ENCODE measurements around the gene ZNF75A.
A peak's percentile ranks its signal among the peaks of the same experiment; 100 is the strongest.
"Not testable (repeated sequence)": the region's sequence is repeated elsewhere in the genome, so short reads cannot be mapped to it uniquely, and the experiment has no call there.

Gene ZNF75A

GRCh38 chr16:3305109-3306068 lies at the start of gene ZNF75A, which contains the start of gene TIGD7:
TSS of gene ZNF75A (plus strand) at chr16:3305497. CDS start at chr16:3308429, 2,932 bp downstream.
TSS of gene TIGD7 (minus strand) at chr16:3305430. CDS start at chr16:3300614, 4,816 bp downstream.
- peaks cover 15% of the 10 kb centered on the region for H3K9me3 Mint-ChIP-seq (ENCODE audit: low read depth)
- H3K27me3 Mint-ChIP-seq: no peaks in the 10 kb centered on the region
- peak within 1 kb of the TSS; percentile 61 for H3K27ac Mint-ChIP-seq
- H3K36me3 Mint-ChIP-seq: peaks cover 39% of the 10 kb centered on the region
- H3K4me3 Mint-ChIP-seq: peak within 1 kb of the TSS; percentile 86
- H3K4me1 Mint-ChIP-seq (ENCODE audit: low read depth): peaks cover 13% of the 10 kb centered on the region

GRCh38 chr16:3256146-3256865 lies 49.0 kb upstream of the ZNF75A start, which contains the start of gene MEFV:
TSS of gene MEFV (minus strand) at chr16:3256633. CDS start at chr16:3256587, 46 bp downstream.
- Mint-ChIP-seq H3K27me3 (peaks cover 2% of the 10 kb centered on the region), H3K4me1 (ENCODE audit: low read depth) (no peaks in the 10 kb centered on the region), H3K4me3 (no peak within 1 kb of the TSS), H3K27ac (no peak within 1 kb of the TSS), H3K36me3 (no peaks in the 10 kb centered on the region), H3K9me3 (ENCODE audit: low read depth) (no peaks in the 10 kb centered on the region)

- no peaks in the 10 kb centered on the region for H3K36me3 Mint-ChIP-seq
- H3K27me3 Mint-ChIP-seq: peaks cover 2% of the 10 kb centered on the region
- no peaks in the 10 kb centered on the region for H3K9me3 Mint-ChIP-seq (ENCODE audit: low read depth)
- H3K27ac Mint-ChIP-seq: no peak overlapping the region
- peaks cover 2% of the 10 kb centered on the region for H3K4me1 Mint-ChIP-seq (ENCODE audit: low read depth)
- no peak overlapping the region for H3K4me3 Mint-ChIP-seq
These were observed 48.3 kb upstream of the ZNF75A start for GRCh38 chr16:3256866-3257465.

GRCh38 chr16:3259836-3260235 lies 45.5 kb upstream of the ZNF75A start:
- H3K4me1 Mint-ChIP-seq (ENCODE audit: low read depth): peaks cover 21% of the 10 kb centered on the region
- H3K27ac Mint-ChIP-seq: no peak overlapping the region
- no peaks in the 10 kb centered on the region for H3K27me3 Mint-ChIP-seq
- no peaks in the 10 kb centered on the region for H3K9me3 Mint-ChIP-seq (ENCODE audit: low read depth)
- no peaks in the 10 kb centered on the region for H3K36me3 Mint-ChIP-seq
- H3K4me3 Mint-ChIP-seq: no peak overlapping the region

GRCh38 chr16:3262517-3262916 lies 42.8 kb upstream of the ZNF75A start:
- peaks cover 37% of the 10 kb centered on the region for H3K4me1 Mint-ChIP-seq (ENCODE audit: low read depth)
- peak overlapping the region; percentile 60 for H3K4me3 Mint-ChIP-seq
- H3K27ac Mint-ChIP-seq: peak overlapping the region; percentile 92
- H3K36me3 Mint-ChIP-seq: no peaks in the 10 kb centered on the region
- H3K9me3 Mint-ChIP-seq (ENCODE audit: low read depth): no peaks in the 10 kb centered on the region
- no peaks in the 10 kb centered on the region for H3K27me3 Mint-ChIP-seq

- peaks cover 3% of the 10 kb centered on the region for H3K36me3 Mint-ChIP-seq
These were observed 40.9 kb upstream of the ZNF75A start for GRCh38 chr16:3264137-3265036.

GRCh38 chr16:3266873-3267537 lies 38.3 kb upstream of the ZNF75A start:
- peak overlapping the region; percentile 8 for H3K4me3 Mint-ChIP-seq
- peaks cover 3% of the 10 kb centered on the region for H3K36me3 Mint-ChIP-seq
- H3K9me3 Mint-ChIP-seq (ENCODE audit: low read depth): no peaks in the 10 kb centered on the region
- H3K4me1 Mint-ChIP-seq (ENCODE audit: low read depth): peaks cover 38% of the 10 kb centered on the region
- peak overlapping the region; percentile 5 for H3K27ac Mint-ChIP-seq
- no peaks in the 10 kb centered on the region for H3K27me3 Mint-ChIP-seq

More at GRCh38 chr16:3264137-3265036, 40.9 kb upstream of the ZNF75A start:
- H3K4me3 Mint-ChIP-seq: peak overlapping the region; percentile 86
- peak overlapping the region; percentile 92 for H3K27ac Mint-ChIP-seq
- no peaks in the 10 kb centered on the region for H3K27me3 Mint-ChIP-seq
- peaks cover 41% of the 10 kb centered on the region for H3K4me1 Mint-ChIP-seq (ENCODE audit: low read depth)
- H3K9me3 Mint-ChIP-seq (ENCODE audit: low read depth): no peaks in the 10 kb centered on the region

- Mint-ChIP-seq H3K27me3 (no peaks in the 10 kb centered on the region), H3K4me1 (ENCODE audit: low read depth) (peaks cover 28% of the 10 kb centered on the region), H3K36me3 (peaks cover 3% of the 10 kb centered on the region), H3K4me3 (no peak overlapping the region), H3K9me3 (ENCODE audit: low read depth) (no peaks in the 10 kb centered on the region), H3K27ac (peak overlapping the region; percentile 5)
These were observed 37.0 kb upstream of the ZNF75A start for GRCh38 chr16:3268294-3268693.

- not testable (repeated sequence) for H3K36me3 Mint-ChIP-seq; H3K4me3 Mint-ChIP-seq; H3K27ac Mint-ChIP-seq; H3K27me3 Mint-ChIP-seq; H3K9me3 Mint-ChIP-seq (ENCODE audit: low read depth)
- H3K4me1 Mint-ChIP-seq (ENCODE audit: low read depth): peaks cover 14% of the 10 kb centered on the region
These were observed 34.6 kb upstream of the ZNF75A start for GRCh38 chr16:3270718-3271117.

GRCh38 chr16:3271281-3271680 lies 34.0 kb upstream of the ZNF75A start:
- peaks cover 12% of the 10 kb centered on the region for H3K4me1 Mint-ChIP-seq (ENCODE audit: low read depth)
- H3K36me3 Mint-ChIP-seq; H3K9me3 Mint-ChIP-seq (ENCODE audit: low read depth); H3K27ac Mint-ChIP-seq; H3K27me3 Mint-ChIP-seq; H3K4me3 Mint-ChIP-seq: not testable (repeated sequence)

GRCh38 chr16:3274490-3274889 lies 30.8 kb upstream of the ZNF75A start:
- Mint-ChIP-seq H3K27me3 (no peaks in the 10 kb centered on the region), H3K9me3 (ENCODE audit: low read depth) (no peaks in the 10 kb centered on the region), H3K36me3 (no peaks in the 10 kb centered on the region), H3K4me1 (ENCODE audit: low read depth) (no peaks in the 10 kb centered on the region), H3K27ac (no peak overlapping the region), H3K4me3 (no peak overlapping the region)

- H3K9me3 Mint-ChIP-seq (ENCODE audit: low read depth): no peaks in the 10 kb centered on the region
- H3K27ac Mint-ChIP-seq: no peak overlapping the region
- H3K36me3 Mint-ChIP-seq: no peaks in the 10 kb centered on the region
- no peaks in the 10 kb centered on the region for H3K4me1 Mint-ChIP-seq (ENCODE audit: low read depth)
- no peak overlapping the region for H3K4me3 Mint-ChIP-seq
- no peaks in the 10 kb centered on the region for H3K27me3 Mint-ChIP-seq
These were observed 30.4 kb upstream of the ZNF75A start for GRCh38 chr16:3274947-3275346.

GRCh38 chr16:3276679-3277078 lies 28.6 kb upstream of the ZNF75A start:
- Mint-ChIP-seq H3K9me3 (ENCODE audit: low read depth) (no peaks in the 10 kb centered on the region), H3K4me3 (no peak overlapping the region), H3K27me3 (no peaks in the 10 kb centered on the region), H3K36me3 (no peaks in the 10 kb centered on the region), H3K4me1 (ENCODE audit: low read depth) (no peaks in the 10 kb centered on the region), H3K27ac (no peak overlapping the region)
